NCI-H446 (cell line): ENCODE data around the gene CUL7.
"Not testable (repeated sequence)": the region's sequence is repeated elsewhere in the genome, so short reads cannot be mapped to it uniquely, and the experiment has no call there.

Experiments used
- DNase-seq, 2 experiments: peaks; one replicate each; lab custom pipeline; 2025; lab: John Stamatoyannopoulos, UW

CUL7 gene

GRCh38 chr6:43053545-43054205, at the start of gene CUL7:
TSS of gene CUL7 (minus strand) at chr6:43053851. CDS start at chr6:43052788, 1,063 bp downstream.
- DNase-seq: peak; percentile 93 to 95

GRCh38 chr6:43101497-43101896, 47.8 kb upstream of the CUL7 start:
- peak in 1 of 2 experiments; percentile 55 for DNase-seq

- no peak for DNase-seq
Measured at GRCh38 chr6:43097502-43097901, 43.9 kb upstream of the CUL7 start.

GRCh38 chr6:43097098-43097489, 43.4 kb upstream of the CUL7 start:
- no peak for DNase-seq

GRCh38 chr6:43096451-43097097, 42.9 kb upstream of the CUL7 start:
- DNase-seq: peak in 1 of 2 experiments; percentile 52

- DNase-seq: no peak
Measured at GRCh38 chr6:43095939-43096338, 42.3 kb upstream of the CUL7 start.

- DNase-seq: no peak
Measured at GRCh38 chr6:43093436-43094289, 40.0 kb upstream of the CUL7 start.

GRCh38 chr6:43092635-43093034, 39.0 kb upstream of the CUL7 start:
- DNase-seq: no peak

- DNase-seq: no peak
Measured at GRCh38 chr6:43091436-43091991, 37.9 kb upstream of the CUL7 start.

- no peak for DNase-seq
Measured at GRCh38 chr6:43091020-43091419, 37.4 kb upstream of the CUL7 start.

- peak in 1 of 2 experiments; percentile 18 for DNase-seq
Measured at GRCh38 chr6:43090559-43090956, 36.9 kb upstream of the CUL7 start.

GRCh38 chr6:43089874-43090558, 36.4 kb upstream of the CUL7 start:
- no peak for DNase-seq

GRCh38 chr6:43089467-43089866, 35.8 kb upstream of the CUL7 start:
- DNase-seq: no peak

GRCh38 chr6:43088654-43089056, 35.0 kb upstream of the CUL7 start:
- DNase-seq: no peak

GRCh38 chr6:43086022-43086658, 32.5 kb upstream of the CUL7 start:
- DNase-seq: no peak

- DNase-seq: peak in 1 of 2 experiments; percentile 21
Measured at GRCh38 chr6:43082806-43083655, 29.4 kb upstream of the CUL7 start.

GRCh38 chr6:43081922-43082321, 28.3 kb upstream of the CUL7 start:
- DNase-seq: not testable (repeated sequence)

- DNase-seq: no peak
Measured at GRCh38 chr6:43081043-43081442, 27.4 kb upstream of the CUL7 start.

GRCh38 chr6:43078691-43079090, 25.0 kb upstream of the CUL7 start:
- no peak for DNase-seq

GRCh38 chr6:43077981-43078511, 24.4 kb upstream of the CUL7 start:
- peak in 1 of 2 experiments; percentile 20 for DNase-seq
